HG03521 (cell line): ENCODE data around the gene PRRT1.

Experiments
- ATAC-seq: cut with Tn5 transposase; IDR thresholded peaks from one replicate; pipeline ENCODE4 v1.9.1; 2021; ENCODE audit warnings: mild to moderate bottlenecking, moderate library complexity; ENCODE audit not compliant: unreplicated experiment

PRRT1 gene

DNA sequence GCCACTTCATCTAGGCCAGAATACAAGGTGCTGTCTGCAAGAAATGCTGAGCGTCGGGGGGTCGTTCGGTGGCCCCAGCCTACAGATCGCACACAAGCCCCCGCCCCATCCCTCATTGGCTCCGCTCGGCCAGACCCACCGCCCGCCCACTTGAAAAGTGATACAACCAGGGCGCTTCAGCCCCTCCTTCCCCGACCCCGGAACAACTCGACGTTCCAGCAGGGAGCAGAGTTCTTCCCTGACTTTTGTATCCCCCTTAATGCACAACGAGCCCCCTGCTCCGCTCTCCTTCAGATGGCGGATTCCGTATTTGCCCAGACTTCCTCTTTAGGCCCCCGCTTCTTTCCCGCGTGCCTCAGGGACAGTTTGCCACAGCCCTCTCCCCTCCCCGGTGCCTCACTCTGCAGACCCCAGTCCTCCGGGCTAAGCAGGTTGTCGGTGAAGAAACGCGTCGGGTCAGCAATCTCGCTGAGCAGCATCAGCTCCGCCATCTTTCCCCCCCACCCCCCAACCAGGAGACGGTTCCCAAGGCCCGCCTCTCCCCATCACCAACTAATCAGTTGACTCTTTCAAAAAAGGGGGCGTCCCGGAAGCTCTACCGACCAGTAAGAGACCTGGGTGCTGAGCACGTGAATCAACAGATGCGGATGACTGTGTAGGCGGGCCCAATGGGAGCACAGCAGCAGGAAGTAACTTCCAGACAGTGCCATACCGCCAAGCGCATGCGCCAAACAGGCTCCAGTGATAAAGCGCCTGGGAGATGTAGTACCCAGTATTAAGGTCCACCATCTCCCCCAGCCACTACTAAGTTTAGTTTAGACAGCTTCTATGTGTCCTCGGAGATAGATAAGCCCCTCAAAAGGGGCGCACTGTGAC lies 23.8 kb downstream of the PRRT1 start, which contains the start of gene ATF6B:
Gene ATF6B (minus strand): TSS at position 530 of the 876 bp plus-strand sequence. CDS start 39 bp downstream, at position 491.
- ATAC-seq = peak; percentile 80

DNA sequence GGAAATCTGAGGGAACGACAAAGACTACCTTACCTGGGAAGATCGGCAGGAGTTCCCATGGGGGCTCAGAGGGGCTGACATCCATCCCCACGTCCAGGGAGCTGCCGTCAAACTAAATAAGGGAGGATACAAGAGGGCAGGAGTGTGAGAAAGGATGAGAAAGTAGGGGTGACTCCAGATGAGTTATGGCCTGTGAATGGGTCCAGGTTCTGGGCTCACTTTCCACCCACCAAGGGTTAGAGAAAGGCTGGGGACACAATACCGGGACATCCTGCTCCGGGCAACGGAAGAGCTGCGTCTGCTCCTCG lies 24.4 kb downstream of the PRRT1 start:
- no peak for ATAC-seq

GRCh38 chr6:32126880-32127279 lies 24.9 kb downstream of the PRRT1 start:
- no peak for ATAC-seq

DNA sequence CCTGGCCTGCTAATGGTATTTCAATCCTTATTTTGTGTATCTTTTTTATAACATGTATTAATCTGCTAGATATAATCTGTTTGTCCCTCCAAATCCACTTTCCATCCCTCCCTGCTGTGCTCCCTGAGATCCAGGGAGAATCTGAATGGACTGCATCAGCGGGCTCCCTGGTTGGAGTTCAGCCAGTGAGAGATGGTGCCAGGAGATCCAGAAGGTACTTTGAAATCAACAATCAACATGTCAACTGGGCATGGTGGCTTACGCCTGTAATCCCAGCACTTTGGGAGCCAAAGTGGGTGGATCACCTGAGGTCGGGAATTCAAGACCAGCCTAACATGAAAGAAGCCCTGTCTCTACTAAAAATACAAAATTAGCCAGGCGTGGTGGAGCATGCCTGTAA lies 28.1 kb downstream of the PRRT1 start:
- no peak for ATAC-seq

- no peak for ATAC-seq
These were observed 31.1 kb downstream of the PRRT1 start for GRCh38 chr6:32120573-32121059.

DNA sequence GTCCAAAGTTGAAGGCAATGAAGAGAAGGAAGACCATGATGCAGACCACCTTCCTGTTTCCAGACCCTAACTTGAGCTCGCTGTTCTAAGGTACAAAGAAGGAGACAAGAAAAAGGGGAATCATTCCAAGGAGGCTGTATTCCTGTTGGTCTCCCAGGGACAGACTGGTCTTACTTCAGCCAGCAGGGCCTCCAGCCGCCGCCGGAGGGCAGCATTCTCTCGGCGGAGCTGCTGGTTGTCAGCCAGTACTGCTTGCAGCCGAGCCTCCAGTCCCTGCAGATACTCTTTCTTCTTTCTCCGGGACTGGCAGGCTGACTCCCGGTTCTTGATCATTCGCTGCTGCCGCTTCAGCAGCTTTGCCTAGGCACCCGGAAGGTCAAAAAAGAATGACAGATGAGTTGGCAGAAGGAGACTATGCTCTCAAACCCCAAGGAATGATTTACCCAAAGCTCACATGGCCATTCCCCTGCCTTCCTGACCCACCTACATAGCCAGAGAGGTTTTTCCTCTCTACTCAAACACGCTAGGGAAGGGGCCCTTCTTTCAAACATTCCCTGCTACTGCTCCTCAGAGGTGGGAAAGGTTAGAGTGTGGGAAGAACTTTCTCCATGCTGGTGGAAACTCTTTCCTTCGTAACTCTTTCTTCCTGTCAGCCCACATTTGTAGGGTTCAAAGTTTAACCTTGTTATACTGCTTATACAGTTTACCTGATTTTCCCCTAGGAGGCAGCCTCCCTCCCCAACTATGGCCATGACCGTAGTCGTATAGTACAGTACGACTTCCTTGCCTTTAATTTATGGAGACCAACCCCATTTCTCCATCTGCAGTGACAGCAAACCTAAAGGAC lies 32.7 kb downstream of the PRRT1 start:
- ATAC-seq = no peak

GRCh38 chr6:32117461-32117860 lies 34.3 kb downstream of the PRRT1 start:
- no peak for ATAC-seq

DNA sequence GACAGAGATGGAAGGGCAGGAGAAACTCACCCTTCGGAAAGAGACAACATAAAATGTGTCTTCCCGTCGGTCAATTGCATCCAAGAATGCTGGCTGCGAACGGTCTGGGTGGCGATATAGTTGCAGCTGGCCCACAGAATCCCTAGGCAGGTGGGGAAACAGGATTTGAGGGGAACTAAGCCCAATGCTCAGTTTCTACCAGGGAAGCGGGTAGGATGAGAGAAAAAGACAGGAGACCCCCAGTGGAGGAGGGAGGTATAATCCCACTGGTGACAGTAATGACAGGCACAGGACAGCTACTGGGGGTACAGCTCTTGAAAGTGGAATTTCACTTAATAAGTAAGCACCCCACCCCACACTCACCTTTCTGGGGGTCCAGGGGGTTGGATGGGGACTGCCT lies 35.1 kb downstream of the PRRT1 start:
- ATAC-seq = no peak

- no peak for ATAC-seq
These were observed 36.1 kb downstream of the PRRT1 start for GRCh38 chr6:32115623-32116022.

DNA sequence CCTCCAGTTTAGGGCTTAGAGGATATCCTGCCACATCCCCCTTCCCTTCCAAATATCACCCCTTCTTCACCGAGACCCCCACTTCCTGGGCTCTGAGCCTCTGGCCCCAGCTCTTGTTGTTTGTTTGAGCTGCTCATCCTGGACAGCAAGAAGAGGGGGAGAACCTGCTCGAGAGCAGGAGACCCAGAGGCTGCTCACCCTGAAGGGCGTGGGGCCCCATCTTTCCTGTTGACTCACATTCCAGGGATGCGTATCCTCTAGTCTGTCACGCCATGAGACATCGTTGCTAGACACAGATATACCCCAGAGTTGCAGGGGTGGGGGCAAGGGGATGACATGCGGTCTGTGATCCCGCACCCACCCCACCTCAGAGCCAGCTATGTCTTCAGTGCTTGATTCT lies 36.9 kb downstream of the PRRT1 start:
- ATAC-seq = no peak

GRCh38 chr6:32113386-32114352 lies 38.1 kb downstream of the PRRT1 start:
- ATAC-seq = no peak

DNA sequence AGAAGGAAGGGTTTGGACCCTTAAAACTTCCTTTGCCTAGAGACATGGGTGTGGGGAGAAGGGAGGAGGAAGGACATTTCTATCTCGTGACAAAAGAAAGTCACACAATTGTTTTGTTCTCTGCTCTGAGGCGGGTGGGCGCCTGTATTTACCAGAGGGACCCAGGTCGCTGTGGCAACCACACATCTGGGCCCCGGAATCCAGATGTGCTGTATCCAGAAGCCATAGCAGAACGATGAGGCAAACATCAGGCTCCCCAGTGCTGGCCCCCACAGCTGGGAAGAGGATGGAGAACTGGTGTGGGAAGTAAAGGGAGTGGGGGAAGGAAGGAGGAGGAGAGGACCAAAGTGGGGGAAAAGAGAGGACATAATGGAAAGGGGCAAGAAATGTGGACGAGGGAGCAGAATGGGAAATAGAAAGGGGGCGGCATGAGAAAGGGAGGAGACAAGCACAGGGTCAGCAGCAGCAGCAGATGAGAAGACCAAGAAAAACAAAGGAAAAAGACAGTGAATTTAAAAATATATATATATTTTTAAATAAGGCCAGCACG lies 39.2 kb downstream of the PRRT1 start:
- ATAC-seq = no peak

GRCh38 chr6:32111424-32112066 lies 40.2 kb downstream of the PRRT1 start:
- no peak for ATAC-seq

- ATAC-seq = no peak
These were observed 41.1 kb downstream of the PRRT1 start for GRCh38 chr6:32110632-32111031.

DNA sequence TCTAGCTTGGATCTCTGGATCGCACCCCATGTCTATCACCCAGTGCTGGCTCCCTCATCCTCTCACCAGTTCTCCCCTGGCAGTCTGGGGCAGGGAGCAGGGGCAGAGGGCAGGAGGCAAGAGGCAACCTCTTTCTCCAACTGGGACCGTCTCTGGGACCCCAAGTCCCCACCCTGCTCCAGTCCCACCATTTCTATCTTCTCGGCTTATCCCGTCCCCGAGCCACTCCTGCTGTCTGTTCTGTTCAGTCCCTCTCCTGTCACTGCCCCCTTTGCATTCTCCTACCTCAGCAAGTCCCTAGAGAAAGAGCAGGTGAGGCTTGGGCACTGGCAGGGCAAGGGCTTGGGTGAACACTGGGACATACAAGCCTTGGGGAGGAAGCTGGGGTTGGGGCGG lies 42.0 kb downstream of the PRRT1 start:
- ATAC-seq = no peak

- ATAC-seq = no peak
These were observed 42.5 kb downstream of the PRRT1 start, which contains the start of gene TNXB for GRCh38 chr6:32109114-32109764. TSS of gene TNXB (minus strand) at chr6:32109338. CDS start at chr6:32098198, 11,140 bp downstream.

GRCh38 chr6:32108727-32109113 lies 43.0 kb downstream of the PRRT1 start:
- no peak for ATAC-seq

DNA sequence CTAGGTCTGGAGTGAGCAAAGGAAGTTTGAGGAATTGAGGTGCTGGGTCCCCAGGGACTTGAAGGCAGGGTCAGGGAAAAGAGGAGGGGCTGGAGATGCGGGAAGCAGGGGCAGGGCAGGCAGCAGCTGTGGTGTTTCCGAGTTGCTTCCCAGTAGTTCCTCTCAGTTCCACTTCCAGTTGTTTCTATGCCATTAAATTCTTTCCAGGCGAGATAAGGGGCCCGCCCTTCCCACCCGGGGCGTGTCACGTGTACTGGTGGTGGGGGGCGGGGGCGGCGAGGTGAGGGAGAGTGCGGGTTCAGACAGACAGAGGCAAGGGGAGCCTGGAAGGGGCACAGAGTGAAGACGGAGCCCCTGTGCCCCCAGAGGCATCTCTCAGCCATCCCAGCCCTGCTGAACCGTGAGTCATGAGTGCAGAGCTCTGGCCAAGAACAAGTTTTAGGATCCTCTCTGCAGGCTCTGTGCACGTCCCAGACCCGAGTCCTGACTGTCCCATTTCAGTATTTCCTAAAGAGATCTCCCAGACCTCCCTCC lies 43.6 kb downstream of the PRRT1 start:
- no peak for ATAC-seq

DNA sequence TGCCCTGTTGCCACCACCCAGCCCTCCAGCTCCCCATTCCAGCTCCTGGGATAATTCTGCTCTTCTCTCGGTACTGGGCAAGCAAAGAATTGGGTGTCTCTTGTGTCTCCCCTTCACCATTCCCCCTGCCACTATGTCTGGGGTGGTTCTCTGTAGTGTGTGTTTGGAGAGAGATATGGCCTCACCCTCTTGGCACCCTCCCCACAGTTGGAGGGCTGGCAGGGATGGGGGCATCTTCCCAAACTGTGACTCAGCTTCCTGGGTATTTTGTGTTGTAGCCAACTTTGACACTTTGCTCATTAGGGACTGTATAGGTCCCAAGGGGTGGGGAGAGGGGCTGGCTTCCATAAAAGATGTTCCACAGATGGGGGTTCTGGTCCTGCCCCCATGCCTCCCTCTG lies 44.3 kb downstream of the PRRT1 start:
- ATAC-seq = no peak
